ENCODE measurements around the gene CCDC18.

DNA sequence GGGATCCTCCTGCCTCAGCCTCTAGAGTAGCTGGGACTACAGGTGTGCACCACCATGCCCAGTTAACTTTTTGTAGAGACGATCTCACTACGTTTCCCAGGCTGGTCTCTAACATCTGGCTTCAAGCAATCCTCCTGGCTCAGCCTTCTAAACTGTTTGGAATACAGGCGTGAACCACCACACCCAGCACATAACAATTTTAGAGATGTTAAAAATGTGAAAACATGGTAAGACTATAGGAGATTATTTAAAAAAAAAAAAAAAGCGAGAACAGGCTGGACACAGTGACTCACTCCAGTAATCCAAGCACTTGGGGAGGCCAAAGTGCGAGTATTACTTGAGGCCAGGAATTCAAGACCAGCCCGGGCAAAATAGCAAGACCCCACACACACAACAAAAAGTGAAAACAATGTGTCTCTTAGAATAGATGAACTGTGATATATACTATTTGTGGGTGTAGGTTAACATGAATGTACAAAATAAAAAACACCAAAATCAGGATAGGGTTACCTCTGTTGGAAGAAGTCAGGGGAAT is 19.6 kb downstream of the CCDC18 start:
- TF ChIP-seq CTCF (IDR thresholded peaks at IDR 0.05; ENCODE audit: low read depth, low read length) (no peak), EZH2phosphoT487 (IDR thresholded peaks at IDR 0.05; ENCODE audit: low read depth) (no peak)
